Islet of Langerhans (tissue), 1 donor: ENCODE results near the gene DNTTIP2.
"Not testable (repeated sequence)": the region's sequence is repeated elsewhere in the genome, so short reads cannot be mapped to it uniquely, and the experiment has no call there.

Experiments
- FAIRE-seq: peaks from one replicate; lab custom pipeline; 2011; peaks lifted over from hg19 to GRCh38; lab: Jason Lieb, UNC

The DNTTIP2 gene

GRCh38 chr1:93878889-93879586, at the start of gene DNTTIP2:
DNTTIP2 (minus strand) TSS chr1:93879206; CDS start chr1:93879148, 58 bp downstream.
- FAIRE-seq = no peak

DNA sequence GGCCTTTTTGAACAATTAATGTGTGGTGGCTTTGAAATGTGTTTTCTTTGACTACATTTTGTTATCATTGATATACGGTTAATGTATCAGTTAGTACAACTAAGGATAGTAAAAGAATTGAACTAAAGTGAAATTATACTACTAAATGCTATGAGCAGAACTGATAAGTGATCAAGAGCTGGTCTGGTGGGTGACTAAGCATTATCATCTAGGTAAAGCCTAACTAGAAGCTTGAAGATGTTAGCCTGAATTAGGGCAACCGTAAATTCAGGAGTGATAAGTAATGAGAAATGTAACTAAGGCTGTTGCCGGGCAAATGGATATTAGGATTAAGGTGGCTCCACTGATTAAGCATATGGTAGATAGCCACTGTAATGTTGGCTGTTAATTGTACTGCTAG, 46.2 kb upstream of the DNTTIP2 start:
- peak; percentile 24 for FAIRE-seq

DNA sequence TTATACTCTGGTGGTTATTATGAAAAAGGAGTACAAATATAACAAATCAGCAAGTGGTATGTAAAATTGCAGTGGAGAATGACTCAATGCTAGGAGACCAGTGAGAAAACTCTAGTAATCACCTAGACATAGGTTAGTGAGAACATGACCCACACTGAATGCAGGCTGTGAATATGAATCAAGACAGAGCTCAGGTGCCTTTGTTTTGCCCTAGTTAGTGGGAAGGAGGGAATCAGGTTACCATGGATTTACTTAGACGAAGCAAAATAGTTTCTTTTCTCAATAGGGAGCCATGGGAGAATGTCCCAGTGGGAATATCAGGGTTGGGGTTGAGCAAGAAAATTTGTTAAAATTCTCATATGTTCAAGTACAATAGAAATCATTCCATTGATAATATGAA, 40.8 kb upstream of the DNTTIP2 start:
- no peak for FAIRE-seq

DNA sequence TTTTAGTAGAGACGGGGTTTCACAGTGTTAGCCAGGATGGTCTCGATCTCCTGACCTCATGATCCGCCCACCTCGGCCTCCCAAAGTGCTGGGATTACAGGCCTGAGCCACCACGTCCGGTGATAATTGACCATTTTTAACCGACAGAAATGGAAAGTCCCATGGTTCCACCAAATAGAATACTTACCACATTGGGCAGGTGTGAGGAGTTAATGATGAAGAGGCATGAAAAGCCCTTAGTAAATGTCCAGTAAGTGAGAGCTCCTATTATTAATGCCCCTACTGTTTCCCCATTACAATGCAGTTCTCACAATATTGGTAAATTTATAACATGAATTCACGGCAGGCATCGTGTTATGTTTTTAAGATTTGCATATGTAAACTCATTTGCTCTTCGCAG, 38.3 kb upstream of the DNTTIP2 start:
- FAIRE-seq = no peak

DNA sequence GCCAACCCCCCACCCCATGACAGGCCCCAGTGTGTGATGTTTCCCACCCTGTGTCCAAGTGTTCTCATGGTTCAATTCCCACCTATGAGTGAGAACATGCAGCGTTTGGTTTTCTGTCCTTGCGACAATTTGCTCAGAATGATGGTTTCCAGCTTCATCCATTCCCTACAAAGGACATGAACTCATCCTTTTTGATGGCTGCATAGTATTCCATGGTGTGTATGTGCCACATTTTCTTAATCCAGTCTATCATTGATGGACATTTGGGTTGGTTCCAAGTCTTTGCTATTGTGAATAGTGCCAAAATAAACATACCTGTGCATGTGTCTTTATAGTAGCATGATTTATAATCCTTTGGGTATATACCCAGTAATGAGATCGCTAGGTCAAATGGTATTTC, 31.9 kb upstream of the DNTTIP2 start:
- not testable (repeated sequence) for FAIRE-seq

DNA sequence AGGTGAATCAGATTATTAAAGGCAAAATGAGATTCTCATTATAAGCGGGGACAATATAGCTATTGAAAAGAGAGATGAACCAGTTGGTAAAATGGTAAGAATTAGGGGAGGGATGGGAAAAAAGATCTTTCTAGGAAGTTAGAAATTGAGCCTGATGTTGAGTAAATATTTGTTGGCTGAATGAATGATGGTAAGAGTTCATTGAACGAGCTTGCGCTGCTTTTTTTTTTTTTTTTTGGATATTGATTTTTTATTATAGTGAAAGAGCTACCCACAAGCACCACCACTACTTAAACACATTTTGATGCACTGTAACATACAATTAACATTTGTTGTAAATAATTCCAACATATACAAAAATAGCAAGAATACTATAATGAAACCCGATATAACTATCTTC, 31.3 kb upstream of the DNTTIP2 start:
- no peak for FAIRE-seq

DNA sequence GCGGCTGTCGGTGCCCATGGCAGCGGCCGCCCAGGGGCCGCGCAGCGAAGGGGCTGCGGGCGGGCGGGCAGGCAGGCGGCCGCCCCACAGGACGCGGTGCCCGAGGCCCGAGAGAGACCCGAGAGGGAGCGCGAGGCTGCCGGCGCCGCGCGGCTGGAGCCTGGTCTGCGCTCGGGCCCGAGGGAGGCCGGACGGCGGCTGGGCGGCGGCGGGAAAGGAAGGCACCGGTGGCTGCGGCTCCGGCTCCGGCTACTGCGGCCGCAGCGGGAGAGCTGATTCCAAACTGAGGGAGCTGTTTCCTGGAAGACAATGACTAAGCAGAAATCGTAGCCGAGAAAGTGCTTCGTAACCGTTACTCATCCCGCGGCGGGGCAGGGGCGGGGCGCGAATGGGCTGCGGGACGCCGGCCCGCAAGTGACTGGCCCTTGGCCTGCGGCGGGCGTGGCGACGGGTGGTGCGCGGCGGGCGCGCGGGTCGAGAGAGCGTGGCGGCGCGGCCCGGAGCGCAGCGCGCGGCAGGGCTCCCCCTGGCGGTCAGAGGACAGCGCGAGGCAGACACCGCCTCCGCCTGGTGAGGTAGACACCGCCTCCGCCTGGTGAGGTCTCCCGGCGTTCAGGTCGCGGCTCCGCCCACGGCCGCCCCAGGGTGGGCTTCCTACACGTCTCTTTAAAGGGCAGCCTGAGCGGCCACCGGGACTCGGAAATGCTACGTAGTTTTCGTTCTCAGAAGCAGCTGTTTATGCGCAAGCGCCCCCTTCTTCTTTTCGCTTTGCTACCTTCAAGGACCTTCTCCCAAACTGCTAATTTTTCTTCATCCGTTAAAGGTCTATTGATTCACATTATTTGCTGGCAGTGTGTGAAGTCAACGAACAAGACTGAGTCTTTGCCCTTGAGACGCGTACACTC, 30.4 kb upstream of the DNTTIP2 start, which contains the start of gene GCLM:
Gene GCLM, minus strand, starts transcription at position 285 of the 905 bp plus-strand sequence. Its CDS starts 267 bp downstream, at position 18.
- FAIRE-seq = peak; percentile 53

GRCh38 chr1:93908394-93909145, 29.6 kb upstream of the DNTTIP2 start:
- no peak for FAIRE-seq

DNA sequence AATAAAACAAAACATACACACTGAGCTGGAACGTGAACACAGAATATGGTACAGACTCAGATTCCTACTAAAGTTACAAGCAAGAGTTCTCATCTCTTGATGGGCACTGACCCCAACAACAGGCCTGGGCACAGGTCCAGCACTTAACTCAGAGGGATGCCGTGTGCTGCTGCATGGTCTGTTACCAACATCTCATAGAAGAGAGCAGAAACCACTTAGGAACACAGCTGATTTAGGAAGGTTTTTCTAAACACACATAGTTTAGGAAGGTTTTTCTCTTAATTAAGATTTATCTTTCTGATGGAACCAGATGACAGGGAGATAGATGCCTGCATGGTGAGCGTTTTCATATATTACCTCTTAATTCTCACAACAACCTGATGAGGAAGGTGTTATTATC, 28.7 kb upstream of the DNTTIP2 start:
- FAIRE-seq = no peak

DNA sequence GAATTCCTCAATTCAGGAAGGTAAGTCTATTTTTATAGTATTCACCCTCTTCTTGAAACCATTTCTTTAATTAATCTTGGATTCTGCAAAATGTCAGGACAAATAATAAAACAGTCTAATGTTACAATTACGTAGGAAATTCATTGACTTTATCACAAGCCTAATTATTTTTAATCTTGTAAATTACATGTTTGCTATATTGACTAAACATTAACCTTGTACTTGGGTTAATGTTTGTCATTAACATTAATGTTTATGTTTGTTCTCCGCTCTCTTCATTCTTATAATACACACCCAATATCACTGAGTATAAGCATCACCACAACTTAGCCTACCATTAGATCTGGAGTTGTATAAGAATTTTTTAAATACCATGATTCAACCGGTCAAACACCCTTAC, 27.5 kb upstream of the DNTTIP2 start:
- FAIRE-seq = no peak

- peak; percentile 27 for FAIRE-seq
Observed at GRCh38 chr1:93905734-93906133, 26.7 kb upstream of the DNTTIP2 start.

- no peak for FAIRE-seq
Observed at GRCh38 chr1:93905051-93905450, 26.0 kb upstream of the DNTTIP2 start.

DNA sequence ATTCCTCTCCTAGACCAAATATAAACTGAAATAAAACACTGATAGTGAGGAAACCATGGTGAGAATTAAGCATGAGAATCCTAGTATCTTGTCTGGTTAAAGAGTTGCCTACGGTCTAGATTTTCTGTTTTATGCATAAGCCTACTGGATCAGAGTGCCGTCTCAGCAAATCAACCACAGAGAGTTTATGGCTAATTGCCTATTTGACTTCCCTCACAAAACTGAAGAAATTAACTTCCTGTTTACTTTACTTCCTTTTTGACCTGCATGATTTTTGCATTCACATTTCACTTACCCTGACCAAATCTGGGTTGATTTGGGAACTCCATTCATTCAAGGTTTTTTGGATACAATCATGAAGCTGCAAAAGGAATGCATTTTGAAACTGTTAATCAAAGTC, 25.2 kb upstream of the DNTTIP2 start:
- FAIRE-seq = peak; percentile 93

DNA sequence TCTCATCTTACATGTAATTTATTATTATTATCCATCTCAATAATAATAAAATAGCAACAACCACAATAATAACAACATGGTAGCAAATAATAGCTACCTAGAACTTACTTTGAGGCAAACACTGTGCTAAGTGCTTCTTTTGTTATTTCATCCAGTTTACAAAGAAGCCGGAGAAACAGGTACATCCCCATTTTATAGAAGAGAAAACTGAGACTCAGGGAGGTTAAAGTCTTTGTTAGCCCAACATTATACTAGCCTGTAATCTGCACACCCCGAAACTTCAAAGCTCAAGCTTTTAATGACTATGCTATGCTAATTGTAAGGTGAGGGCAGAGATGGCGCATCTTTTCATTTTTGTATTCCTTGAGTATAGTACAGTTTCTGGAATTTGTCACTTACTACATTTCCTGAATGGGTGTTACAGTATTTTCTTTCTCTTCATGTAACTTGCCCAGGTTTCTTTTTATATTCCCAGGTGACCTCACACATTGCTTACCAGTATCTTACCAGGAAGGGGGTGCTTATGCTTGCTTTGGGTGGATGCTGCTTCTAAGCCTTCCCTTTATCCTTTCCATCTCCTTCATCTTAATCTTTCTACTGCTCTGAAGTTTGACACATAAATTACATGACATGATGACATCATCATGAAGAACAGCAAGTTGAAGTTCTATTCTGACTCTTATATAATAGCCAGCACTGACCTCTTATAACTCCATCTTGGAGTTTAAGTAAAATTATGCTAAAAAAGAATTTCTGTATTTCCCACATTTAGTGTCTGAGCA, 21.9 kb upstream of the DNTTIP2 start:
- FAIRE-seq = no peak

- FAIRE-seq = no peak
Observed at GRCh38 chr1:93899543-93900207, 20.7 kb upstream of the DNTTIP2 start.

DNA sequence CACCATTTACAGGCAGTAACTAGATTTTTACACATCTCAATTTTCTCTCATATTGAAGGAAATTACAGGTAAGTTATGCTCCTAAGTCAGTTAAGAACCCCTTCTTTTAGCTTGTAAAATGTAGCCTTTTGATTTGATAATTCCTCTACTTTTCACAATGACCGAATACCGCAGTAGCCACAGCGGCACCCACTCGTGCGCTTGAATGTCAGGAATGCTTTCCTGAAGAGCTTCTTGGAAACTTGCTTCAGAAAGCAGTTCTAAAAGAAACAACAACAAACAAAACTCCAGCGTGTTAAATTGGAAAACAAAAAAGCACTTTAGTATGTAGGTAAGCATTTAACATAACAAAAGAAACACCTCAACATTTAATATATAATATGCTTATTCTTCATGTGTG, 9.9 kb upstream of the DNTTIP2 start:
- no peak for FAIRE-seq

GRCh38 chr1:93882269-93882668, 3.3 kb upstream of the DNTTIP2 start:
- FAIRE-seq = no peak

GRCh38 chr1:93880731-93881130, 1.7 kb upstream of the DNTTIP2 start:
- no peak for FAIRE-seq

- FAIRE-seq = no peak
Observed at GRCh38 chr1:93878501-93878888, 511 bp downstream of the DNTTIP2 start.

- no peak for FAIRE-seq
Observed at GRCh38 chr1:93877529-93877928, 1.5 kb downstream of the DNTTIP2 start.

DNA sequence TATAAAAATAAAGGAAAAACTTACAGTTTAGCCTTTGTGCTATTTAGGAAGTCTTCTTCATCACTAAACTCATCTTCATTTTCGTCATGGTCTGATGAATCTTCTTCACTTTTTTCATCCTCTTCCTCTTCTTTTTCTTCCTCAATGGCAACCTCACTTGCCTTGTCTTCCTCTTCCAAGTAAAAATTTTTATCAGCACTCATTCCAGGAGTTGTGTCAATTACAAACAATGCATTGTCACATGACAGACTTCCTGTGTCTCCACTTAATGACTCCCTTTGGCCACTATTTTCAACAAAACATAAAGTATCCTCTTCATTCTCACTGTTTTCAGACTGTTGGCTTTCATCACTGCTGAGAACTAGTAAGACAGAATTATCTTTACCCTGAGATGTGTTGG, 2.8 kb downstream of the DNTTIP2 start:
- no peak for FAIRE-seq
